Renal pelvis (tissue), 4 donors: Measurements from ENCODE around the gene KLRF2. TPM values are rescaled to one million over a fixed set of nuclear protein-coding genes. Genes with fewer than 3 reads are reported as not detected.

Experiments used
- DNase-seq: peaks from one replicate; pipeline ENCODE4 v3.0.0-alpha.2; 2013
- polyA plus RNA-seq, 3 donors: library from polyadenylated mRNA; unstranded; fragments of 120-200 nt; gene quantifications; one replicate each; pipeline ENCODE4 v1.2.1, GENCODE V29; 2013; ENCODE audit not compliant: insufficient read length in 3 of 3

The KLRF2 gene
- polyA plus RNA-seq, 3 donors = not detected

DNA sequence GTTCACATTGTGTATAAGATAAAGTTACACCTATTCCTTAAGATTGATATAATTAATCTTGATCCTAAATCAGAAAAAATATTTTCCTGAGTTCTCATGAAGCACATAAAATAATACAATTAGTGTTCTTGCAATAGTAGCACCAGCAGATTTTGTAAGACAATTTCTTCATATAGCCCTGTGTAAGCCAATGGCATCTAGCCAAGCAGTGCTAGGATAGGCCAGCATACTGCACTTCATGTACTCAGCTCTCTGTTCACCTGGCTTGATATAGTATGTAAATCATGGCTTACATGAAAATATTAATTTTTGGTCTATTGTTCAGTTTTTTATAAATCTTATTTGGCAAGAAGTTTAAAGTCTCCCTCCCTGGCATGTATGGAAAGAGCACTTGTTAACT lies 1.9 kb downstream of the KLRF2 start:
- no peak for DNase-seq

DNA sequence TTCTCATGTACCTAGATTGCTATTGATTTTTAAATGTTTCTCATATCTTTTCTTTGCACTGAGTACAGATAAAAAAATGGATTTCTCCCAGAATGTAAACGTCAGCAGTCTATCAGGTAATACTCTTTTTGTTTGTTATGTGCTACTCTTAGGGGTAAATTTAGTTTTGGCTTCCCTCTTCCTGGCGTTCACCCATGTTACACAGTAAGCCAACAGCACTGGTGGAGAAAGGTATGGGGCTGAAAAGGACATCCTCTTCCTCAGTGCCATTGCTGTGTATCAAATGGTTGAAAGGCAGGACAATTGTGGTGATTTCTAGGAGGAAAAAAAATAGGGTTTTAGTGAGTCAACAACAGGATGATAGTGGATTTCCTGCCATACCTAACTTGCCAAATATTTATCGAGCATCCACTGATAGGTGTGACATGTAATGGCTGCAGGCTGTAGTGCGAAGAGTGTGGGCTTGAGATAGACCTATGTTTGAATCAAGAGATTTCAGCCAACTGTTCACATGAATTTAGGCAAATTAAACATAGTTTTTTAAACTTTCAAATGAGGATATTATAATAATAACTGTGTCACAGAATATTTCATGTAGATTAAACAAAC lies 7.5 kb downstream of the KLRF2 start:
- DNase-seq = no peak

DNA sequence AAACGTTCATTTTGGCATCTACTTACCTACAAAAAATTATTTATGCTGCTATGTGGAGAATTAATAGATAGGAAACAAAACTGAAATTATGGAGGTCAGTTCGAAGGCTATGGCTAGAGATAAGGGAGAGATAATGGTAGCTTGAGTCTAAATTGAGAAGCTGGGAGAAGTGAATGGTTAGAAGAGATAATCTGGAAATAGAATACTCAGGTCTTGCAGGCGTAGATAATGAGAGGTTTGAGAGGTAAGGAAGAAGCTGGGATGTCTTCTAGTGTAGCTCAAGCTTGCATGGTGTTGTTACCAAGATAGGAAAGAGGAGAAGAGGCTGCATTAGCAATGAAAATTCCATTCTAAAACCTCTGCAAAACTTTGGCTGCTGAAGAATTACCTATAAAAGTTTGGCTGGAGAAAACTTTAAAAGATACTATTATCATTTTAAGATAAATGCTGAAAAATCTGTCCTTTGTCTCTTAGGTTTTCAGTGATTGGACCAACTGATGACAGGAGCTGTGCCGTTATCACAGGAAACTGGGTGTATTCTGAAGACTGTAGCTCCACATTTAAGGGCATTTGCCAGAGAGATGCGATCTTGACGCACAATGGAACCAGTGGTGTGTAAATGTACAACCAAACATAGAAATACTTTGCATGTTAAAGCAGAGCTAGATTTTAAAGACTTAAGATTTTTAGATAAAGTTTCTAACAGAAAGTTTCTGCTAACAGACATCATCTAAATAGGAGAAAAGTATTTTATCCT lies 14.1 kb downstream of the KLRF2 start:
- DNase-seq = no peak

DNA sequence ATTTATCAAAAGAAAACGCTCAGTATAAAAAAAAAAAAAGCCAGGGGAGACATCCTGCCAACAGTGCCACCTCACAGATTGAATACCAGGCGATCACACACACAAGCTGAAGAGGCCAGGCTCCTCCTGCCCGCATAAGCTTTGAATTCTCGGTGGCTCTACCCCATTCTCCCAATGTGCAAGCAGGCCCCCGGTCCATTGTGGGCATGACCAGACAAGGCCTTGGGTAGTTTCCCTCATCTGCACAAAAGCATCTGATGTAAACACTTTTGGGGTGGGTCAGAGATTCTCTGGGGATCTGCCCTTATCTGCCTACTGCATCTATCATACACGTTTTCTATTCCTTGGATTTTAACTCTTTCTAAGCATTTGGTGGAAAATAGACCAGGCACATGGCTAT lies 16.2 kb downstream of the KLRF2 start:
- no peak for DNase-seq

DNA sequence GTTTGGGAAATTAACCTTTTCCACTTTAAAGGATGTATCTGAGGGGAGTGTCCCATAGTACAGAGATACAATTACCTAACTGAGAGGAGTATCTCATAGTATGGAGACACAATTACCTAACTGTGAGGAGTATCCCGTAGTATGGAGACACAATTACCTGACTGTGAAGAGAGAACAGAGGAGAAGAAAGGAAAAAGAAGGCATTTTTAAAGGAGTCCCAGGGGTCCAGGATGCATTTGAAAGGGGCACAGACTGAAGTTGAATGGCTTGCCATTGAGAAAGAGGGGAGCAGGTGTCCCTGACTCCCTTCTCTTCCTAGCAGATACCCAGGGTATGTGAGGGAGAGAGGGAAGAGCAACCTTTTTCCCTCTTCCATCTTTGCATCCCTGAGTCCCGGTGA lies 17.9 kb downstream of the KLRF2 start:
- DNase-seq = no peak

DNA sequence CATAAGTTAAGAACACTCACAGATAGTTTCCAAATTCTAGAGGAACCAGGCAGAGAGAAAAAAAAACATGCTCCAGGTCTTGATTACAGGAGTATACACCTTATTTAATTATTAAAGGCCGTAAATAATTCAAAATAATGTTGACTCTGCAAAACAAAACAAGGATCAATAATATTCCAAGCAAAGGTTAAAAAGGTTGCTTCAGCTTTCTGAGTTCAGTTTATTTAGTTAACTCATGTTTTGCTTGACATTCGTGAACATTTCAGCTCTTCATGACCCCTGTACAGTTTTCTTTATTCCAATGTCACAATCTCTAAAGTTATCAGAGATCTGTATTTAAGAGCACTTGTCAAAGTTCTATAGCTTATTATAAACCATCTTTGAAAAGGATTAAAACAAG lies 19.6 kb downstream of the KLRF2 start:
- DNase-seq = no peak

DNA sequence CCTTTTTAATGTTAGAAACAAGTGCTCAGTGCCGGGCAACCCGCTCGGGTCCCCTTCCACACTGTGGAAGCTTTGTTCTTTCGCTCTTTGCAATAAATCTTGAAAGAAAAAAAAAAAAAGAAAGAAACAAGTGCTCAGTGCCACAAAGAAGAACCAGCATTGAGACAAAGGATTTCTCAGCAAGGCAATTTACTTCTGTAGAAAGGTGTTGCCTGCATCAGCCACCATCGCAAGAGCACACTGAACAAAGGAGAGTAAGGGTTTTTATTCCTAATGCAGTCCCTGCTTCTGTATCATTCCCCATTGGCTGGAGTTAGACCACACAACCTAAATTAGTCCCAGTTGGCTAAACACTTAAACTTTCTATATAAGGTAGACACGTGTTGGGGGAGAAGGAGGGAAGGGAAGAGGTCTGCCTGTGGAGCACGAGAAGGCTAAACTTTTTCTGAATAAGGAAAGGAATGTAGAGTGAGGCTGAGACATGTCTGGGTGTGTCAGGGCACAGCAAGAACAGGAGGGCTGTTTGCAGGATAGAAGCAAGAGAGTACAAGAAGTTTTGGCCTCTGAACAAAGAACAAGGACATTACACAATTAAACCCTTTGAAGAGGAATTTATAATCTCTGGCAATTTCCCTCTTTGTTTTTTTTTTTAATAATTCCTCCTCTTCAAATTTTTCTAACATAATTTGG lies 21.4 kb downstream of the KLRF2 start:
- DNase-seq = no peak

DNA sequence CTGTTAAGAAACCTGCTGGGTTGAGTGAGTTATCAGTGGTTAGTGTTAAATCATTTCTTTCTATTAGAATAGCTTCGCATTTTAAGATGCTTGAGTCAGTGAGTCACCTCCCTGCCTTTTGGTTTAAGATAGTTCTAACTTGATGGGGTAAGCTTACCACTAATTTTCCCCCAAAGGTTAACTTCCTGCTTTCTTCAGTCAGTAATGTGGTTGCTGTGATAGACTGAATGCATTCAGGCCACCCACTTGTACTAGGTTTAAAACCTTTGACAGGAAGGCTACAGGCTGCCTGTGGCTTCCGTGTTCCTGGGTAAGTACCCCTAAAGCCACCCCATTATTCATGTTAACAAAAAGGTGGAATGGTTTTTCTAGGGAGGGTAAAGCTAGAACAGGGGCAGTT lies 25.6 kb downstream of the KLRF2 start:
- no peak for DNase-seq

DNA sequence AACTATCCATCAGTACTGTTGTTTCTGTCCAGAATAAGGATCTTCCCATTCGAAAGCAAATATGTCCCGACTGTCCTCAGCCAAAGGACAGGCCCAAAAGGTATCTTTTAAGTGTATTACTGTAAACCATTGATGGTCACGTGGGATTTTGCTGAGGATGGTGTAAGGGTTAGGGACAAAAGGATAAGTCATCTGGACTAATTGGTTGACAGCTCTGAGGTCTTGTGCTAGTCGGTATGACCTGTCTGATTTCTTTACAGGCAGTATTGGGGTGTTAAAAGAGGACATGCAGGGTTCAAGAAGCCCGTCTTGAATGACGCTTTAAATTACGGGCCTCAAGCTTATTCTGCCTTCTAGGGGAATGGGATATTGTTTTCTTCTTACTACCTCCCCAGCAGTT lies 26.5 kb downstream of the KLRF2 start:
- no peak for DNase-seq

DNA sequence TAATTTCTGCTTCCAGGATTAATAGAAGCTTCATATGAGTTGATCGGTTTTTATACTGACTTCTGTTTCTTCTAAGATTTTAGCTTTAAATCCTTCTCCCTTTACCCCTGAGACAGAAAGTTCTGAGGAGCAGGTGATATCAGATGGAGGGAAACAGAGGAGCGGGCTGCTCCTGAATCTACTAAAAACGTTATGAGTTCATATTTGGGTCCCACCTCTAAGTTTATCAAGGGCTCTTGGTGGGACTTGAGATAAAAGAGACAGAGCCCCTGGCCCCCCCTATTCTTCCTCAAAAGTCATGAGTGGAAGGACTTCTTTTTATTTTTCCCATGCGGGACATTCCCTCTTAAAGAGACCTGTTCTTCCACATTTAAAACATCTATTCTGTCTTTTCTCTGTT lies 27.1 kb downstream of the KLRF2 start:
- no peak for DNase-seq

DNA sequence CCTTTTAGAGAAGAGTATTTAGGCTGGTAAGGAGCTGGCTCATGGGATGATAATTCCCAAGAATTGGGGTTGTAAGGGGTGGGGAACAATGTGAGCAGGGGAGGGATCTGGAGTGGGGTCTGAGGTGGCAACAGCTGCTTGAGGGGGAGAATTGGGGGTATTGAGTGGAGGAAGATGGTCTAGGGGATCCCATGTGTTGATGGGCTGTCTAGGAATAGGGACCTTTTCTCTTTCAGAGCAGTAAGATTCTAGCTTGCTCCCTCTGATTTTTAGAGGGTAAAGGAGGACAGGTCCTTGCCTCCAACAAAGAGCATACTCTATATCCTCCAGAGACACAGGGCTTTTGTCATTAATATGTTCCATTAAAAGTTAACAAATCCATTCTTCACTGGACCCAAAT lies 28.4 kb downstream of the KLRF2 start:
- no peak for DNase-seq

DNA sequence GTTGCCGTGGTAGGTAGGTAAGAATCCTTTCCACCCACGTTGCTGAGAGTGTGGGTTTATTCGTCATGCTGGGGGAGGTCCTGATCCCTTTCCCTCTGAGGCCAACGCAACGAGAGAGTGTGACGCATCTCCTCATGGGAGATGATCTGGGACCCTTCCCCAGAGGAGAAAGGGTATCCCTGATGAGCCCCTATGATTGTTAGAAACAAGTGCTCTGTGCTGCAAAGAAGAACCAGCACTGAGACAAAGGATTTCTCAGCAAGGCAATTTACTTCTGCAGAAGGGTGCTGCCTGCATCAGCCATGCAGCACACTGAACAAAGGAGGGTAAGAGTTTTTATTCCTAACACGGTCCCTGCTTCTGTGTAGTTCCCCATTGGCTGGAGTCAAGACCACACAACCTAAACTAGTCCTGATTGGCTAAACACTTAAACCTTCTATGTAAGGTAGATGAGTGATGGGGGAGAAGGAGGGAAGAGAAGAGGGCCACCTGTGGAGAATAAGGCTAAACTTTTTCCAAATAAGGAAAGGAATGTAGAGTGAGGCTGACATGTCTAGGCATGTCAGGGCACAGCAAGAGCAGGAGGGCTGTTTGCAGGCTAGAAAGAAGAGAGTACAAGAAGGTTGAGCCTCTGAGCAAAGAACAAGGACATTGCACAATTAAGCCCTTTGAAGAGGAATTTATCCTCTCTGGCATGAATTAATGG lies 29.6 kb downstream of the KLRF2 start:
- DNase-seq = no peak

DNA sequence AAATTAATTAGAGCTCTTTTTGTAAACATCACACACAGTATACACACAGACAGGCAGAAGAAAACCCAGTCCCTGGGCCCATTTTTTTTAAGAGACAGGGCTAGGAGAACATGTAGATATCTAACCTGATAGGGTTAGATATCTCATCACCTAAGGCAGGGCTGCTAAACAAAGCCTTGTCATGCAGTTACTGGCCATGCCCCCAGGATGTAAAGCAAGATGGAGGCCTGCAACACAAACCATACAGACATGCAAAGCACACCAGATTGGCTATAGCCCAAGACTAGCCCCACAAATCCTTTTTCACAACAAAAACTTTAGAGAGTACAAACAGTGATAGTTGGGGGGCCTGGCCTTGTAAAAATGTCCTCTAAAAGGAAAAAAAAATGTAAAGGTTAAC lies 30.4 kb downstream of the KLRF2 start:
- no peak for DNase-seq

DNA sequence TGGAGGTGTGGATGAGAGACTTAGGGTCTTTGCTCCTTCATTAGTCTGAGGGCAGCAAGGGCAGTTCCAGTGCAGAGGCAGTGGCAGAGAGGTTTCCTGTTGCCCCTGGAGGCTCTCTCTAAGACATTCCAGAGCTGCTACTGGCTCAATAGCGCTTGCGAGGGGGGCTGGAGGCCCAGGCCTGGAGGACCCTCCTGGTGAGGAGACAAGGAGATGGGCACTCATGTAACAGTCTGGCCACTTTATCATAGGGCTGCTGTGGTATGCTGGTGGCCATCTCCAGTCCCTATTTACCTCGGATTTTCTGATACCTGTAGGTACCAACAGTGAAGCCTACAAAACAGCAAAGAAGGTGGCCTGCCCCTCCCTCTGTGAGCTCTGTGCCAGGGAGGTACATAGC lies 38.2 kb downstream of the KLRF2 start:
- no peak for DNase-seq

DNA sequence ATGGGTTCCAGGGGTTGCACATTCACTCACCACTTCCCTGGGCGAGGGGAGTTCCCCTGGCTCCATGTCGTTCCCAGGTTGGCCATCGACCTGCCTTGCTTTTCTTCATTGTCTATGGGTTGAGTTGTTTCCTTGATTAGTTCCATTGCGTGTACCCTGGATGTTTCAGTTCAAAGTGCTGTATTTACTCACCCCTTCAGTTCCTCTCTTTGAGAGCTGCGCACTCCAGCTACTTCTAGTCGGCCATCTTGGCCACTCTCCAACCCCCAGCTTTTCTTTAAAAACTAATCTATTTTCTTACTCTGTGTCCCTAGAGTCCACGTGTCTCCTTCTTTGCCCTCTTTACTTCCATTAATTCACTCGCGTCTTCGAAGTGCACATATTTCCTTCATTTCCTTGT lies 39.2 kb downstream of the KLRF2 start:
- DNase-seq = no peak

DNA sequence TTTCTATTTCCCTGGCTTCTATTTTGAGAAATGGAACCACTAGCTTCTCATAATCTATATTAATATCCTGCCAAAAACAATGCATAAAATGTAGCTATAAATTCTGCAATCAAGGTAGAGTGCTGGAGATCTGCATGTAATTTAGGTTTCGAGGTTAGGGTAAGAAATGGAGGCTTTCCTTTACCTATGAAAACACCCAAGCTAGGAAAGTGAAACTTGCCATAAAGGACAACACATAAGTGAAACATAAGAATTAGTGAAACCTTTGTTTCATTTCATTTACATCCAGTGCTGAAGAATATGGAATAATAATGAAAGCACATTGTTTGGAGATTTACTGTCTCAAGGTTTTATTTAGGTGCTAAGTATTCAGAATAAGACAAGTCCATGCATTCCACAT lies 41.1 kb downstream of the KLRF2 start:
- no peak for DNase-seq

DNA sequence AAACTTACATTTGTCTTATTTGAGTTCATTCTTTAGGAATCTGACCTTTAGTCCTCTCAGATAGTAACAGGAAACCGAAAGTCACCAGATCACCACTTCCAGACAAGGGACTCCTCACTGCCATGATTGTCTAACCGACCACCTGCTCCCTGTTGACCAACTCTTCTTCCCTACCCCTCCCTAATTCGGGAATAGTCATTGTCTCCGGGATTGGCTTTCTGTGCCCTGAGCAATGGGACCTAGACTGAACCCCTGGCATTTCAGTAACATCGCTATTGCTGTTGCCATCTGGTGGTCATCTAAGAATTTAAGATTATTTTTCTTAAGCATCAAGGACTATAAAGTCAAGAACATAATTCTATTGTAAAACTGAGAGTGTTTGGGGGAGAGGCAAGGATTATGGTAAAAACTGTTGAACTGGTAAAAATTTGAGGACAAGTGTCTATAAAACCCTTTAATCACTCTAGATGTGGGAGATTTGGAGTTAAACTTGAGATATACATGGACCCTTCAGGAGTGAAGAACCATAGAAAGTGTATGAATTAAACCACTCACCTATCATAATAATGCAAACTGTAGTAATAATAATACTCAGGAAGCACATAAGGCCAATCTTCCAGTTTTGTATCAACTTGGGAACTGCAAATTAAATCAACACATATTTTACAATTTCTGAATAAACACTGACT lies 44.6 kb downstream of the KLRF2 start:
- DNase-seq = peak; percentile 11

DNA sequence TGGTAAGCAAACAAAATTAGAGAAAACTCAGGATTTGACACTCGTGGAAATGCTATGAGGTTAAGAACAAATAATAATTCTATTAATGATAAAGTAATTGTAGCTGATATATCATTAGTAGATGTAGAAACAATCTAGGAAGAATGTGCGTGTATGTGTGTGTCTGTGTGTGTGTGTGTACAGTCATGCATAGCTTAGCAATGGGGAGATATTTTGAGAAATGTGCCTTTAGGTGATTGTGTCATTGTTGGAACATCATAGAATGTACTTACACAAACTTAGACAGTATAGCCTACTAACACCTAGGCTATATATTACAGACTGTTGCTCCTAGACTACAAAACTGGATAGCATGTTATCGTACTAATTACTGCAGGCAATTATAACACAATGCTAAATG lies 45.6 kb downstream of the KLRF2 start:
- DNase-seq = no peak

DNA sequence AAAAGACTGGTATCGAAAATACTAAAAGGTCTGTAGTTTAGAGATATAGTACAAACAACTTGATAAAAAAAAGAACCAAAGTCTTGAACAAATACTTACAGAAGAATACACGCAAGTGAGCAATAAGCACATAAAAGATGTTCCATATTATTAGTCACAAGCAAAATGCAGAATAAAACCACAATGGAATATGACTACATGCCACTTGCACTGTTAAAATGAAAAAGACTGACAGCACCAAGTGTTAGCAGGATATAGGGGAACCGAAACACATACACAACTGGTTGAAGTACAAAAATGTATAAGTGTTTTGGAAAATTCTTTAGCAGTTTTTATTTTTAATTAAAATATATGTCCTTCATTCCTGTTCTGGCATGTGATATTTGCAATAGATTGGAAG lies 47.3 kb downstream of the KLRF2 start:
- DNase-seq = no peak

DNA sequence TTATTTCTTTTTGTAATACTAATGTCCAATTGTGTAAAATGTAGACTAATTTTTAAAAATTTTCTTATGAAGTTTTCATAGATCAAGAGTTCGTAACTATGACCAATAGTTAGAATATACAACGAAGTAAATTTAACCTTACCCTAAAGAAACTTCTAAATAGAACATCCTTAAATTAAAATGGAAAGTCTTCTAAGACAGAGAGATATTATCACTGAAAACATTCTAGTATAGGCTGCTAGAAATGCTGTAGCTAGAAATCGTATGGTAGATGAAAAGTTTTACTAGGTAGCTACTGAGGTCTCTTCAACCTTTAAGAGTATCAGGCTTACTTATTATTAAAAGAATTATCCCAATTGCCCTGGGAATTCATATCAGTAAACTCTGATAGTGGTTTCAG lies 50.0 kb downstream of the KLRF2 start:
- no peak for DNase-seq

DNA sequence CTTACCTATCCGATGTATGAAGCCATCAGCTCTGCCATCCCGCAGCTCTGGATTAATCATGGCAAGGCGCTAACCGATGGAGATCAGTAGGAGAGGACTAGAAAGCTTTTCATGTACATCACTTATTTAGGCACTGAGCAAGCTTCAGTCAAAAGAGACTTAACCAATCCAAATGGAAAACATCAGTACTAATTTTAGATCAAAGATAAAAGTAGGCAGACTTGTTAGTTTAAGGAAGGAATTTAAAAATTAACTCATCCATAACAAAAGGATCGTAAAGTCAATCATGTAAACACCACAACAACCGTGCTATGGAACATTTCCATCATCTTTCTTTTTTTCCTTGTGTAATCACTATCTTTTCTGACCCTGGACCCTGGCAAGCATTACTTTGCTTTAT lies 51.0 kb downstream of the KLRF2 start, which contains the start of gene CLEC2A:
TSS of gene CLEC2A (minus strand) at position 101 of the 400 bp plus-strand sequence. CDS start at position 60, 41 bp downstream.
- no peak for DNase-seq

DNA sequence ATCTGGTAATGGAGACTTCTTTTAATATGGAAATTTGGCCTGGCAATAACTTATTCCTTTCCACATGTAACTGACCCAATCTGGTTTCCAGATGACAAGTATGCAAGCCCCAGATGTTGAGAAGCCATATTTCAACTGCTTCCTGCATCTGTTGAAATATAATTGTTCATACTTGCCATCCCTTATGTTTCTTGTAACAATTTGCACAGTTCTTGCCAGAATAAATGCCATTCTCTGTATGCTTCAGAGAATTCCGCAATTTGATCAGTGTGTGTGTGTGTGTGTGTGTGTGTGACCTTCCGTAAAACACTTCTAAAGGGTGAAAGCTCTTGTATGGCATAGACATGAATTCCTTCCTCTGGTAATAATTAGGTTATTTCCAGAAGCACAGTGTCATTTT lies 52.7 kb downstream of the KLRF2 start:
- no peak for DNase-seq
